GM12878 (cell line): ENCODE results near the gene DUOX2. TPM values are rescaled to one million over a fixed set of nuclear protein-coding genes. Genes with fewer than 3 reads are reported as not detected.
"Not testable (repeated sequence)": the region's sequence is repeated elsewhere in the genome, so short reads cannot be mapped to it uniquely, and the experiment has no call there.

Experiments used
- ATAC-seq: fragments of 200-7000 bp; cut with Tn5 transposase; 3 replicates; pipeline ENCODE4 v1.9.1; 2020; ENCODE audit warnings: mild to moderate bottlenecking, moderate library complexity
- BruUV-seq: library from RNA; stranded (reverse); fragments of 400-500 nt; replicated peaks from 2 replicates; lab custom pipeline; 2021; lab: Mats Ljungman, UMichigan
- CTCF ChIA-PET: fragments of 300-600 bp; sonication (Branson Sonifier 250); formaldehyde crosslinking; extraction: SDS; loops from one replicate; lab custom pipeline; 2021; ENCODE audit warnings: inconsistent platforms; lab: Yijun Ruan, JAX
- POLR2A ChIA-PET: fragments of 350-600 bp; formaldehyde crosslinking; extraction: SDS; loops from one replicate; lab custom pipeline; 2021; ENCODE audit warnings: inconsistent platforms; lab: Charles Lee
- RAD21 ChIA-PET: fragments of 300-600 bp; sonication (Branson Sonifier 250); formaldehyde crosslinking; loops from one replicate; lab custom pipeline; 2023; ENCODE audit warnings: antibody characterized with exemption; ENCODE audit not compliant: unreplicated experiment; lab: Charles Lee
- SMC1A ChIA-PET: fragments of 300-600 bp; sonication (Branson Sonifier 250); formaldehyde crosslinking; loops from one replicate; lab custom pipeline; 2023; ENCODE audit not compliant: unreplicated experiment, uncharacterized antibody; lab: Charles Lee
- DNase-seq: peaks from one replicate; pipeline ENCODE4 v3.0.0-alpha.2; 2011; ENCODE audit warnings: low read depth, low spot score
- FAIRE-seq: peaks from 3 replicates; lab custom pipeline; 2011; peaks lifted over from hg19 to GRCh38; lab: Jason Lieb, UNC
- H2AFZ ChIP-seq: 2 replicates; pipeline ENCODE4 v1.6.0; 2011; ENCODE audit warnings: low read depth, low read length, control low read depth; ENCODE audit not compliant: control insufficient read depth
- H3K27ac ChIP-seq: 2 replicates; pipeline ENCODE4 v1.5.1; 2011; ENCODE audit warnings: control low read depth; ENCODE audit not compliant: control insufficient read depth, insufficient read depth
- H3K27me3 ChIP-seq, 2 experiments: replicated peaks in 1 of 2; 2 replicates each; pipeline versions ENCODE4 v1.6.0 to v1.6.1; 2011; ENCODE audit warnings: low read length in 1 of 2; ENCODE audit not compliant: control insufficient read depth in 2 of 2, insufficient read depth in 2 of 2
- H3K36me3 ChIP-seq, 2 experiments: 2 replicates each; pipeline ENCODE4 v1.5.1; 2011; ENCODE audit warnings: low read length in 1 of 2; ENCODE audit not compliant: control insufficient read depth in 2 of 2, insufficient read depth in 2 of 2
- H3K4me1 ChIP-seq: 2 replicates; pipeline ENCODE4 v1.6.1; 2011; ENCODE audit warnings: mild to moderate bottlenecking, low read length, moderate library complexity, mixed read lengths; ENCODE audit not compliant: control insufficient read depth, insufficient read depth
- H3K4me2 ChIP-seq: 2 replicates; pipeline ENCODE4 v1.6.0; 2011; ENCODE audit warnings: control low read depth; ENCODE audit not compliant: control insufficient read depth, insufficient read depth
- H3K4me3 ChIP-seq: fragments of 200-600 bp; sonication (generic); 2 replicates; pipeline ENCODE4 v1.5.1; 2016
- H3K79me2 ChIP-seq: 2 replicates; pipeline ENCODE4 v1.6.0; 2011; ENCODE audit warnings: low read length; ENCODE audit not compliant: control insufficient read depth, insufficient read depth
- H3K9ac ChIP-seq: 2 replicates; pipeline ENCODE4 v1.8.0; 2011; ENCODE audit warnings: low read length, control low read depth, mixed read lengths; ENCODE audit not compliant: control insufficient read depth, insufficient read depth
- H3K9me3 ChIP-seq: replicated peaks from 3 replicates; pipeline ENCODE4 v1.5.1; 2011; ENCODE audit warnings: mild to moderate bottlenecking, low read length; ENCODE audit not compliant: control insufficient read depth, insufficient read depth
- H4K20me1 ChIP-seq: 2 replicates; pipeline ENCODE4 v1.6.0; 2011; ENCODE audit not compliant: control insufficient read depth, insufficient read depth
- ATF7 ChIP-seq: fragments of 450-650 bp; IDR thresholded peaks from 2 replicates; pipeline ENCODE4 v1.6.1; 2016; ENCODE audit warnings: low read depth, mild to moderate bottlenecking
- EGR1 ChIP-seq, 2 experiments: IDR thresholded peaks; 1 replicate in 1 of 2; 2 replicates in 1 of 2; pipeline ENCODE4 v1.6.1; 2011 to 2012; ENCODE audit warnings: low read depth in 2 of 2, low read length in 2 of 2, borderline replicate concordance in 1 of 2, mild to moderate bottlenecking in 1 of 2, moderate library complexity in 1 of 2
- FOXK2 ChIP-seq: fragments of 450-650 bp; IDR thresholded peaks from 2 replicates; pipeline ENCODE4 v1.6.1; 2017; ENCODE audit warnings: mild to moderate bottlenecking, moderate library complexity
- IKZF1 ChIP-seq: fragments of 450-650 bp; conservative IDR thresholded peaks from 2 replicates; pipeline ENCODE4 v1.6.1; 2017; ENCODE audit warnings: antibody characterized with exemption, mild to moderate bottlenecking
- IKZF2 ChIP-seq, 2 experiments: fragments of 450-650 bp; IDR thresholded peaks; 2 replicates each; pipeline ENCODE4 v1.6.1; 2017; ENCODE audit warnings: mild to moderate bottlenecking in 2 of 2, moderate library complexity in 2 of 2
- MTA2 ChIP-seq: fragments of 450-650 bp; IDR thresholded peaks from 2 replicates; pipeline ENCODE4 v1.6.1; 2016; ENCODE audit warnings: low read depth, mild to moderate bottlenecking, moderate library complexity
- NBN ChIP-seq: fragments of 450-650 bp; IDR thresholded peaks from 2 replicates; pipeline ENCODE4 v1.6.1; 2016
- PAX5 ChIP-seq: IDR thresholded peaks from 2 replicates; pipeline ENCODE4 v1.6.1; 2011; ENCODE audit warnings: low read depth, low read length, borderline replicate concordance
- RELB ChIP-seq: fragments of 450-650 bp; IDR thresholded peaks from 2 replicates; pipeline ENCODE4 v1.6.1; 2017; ENCODE audit warnings: low read depth, mild to moderate bottlenecking, moderate library complexity
- WGBS: methylation state at CpG from one replicate; pipeline ENCODE4 v1.1.6; 2016; ENCODE audit warnings: low lambda C conversion rate; ENCODE audit not compliant: insufficient replicate concordance, insufficient coverage; ENCODE audit errors: missing lambda C conversion rate; 5-methylcytosine and 5-hydroxymethylcytosine counted together
- in situ Hi-C: fragments of 300-500 bp; cut with MboI; formaldehyde crosslinking; loops from 9 replicates; pipeline ENCODE4 v1.14.3; 2018; ENCODE audit warnings: mixed read lengths
- intact Hi-C: fragments of 100-400 bp; cut with micrococcal nuclease; formaldehyde crosslinking; loops from one replicate; pipeline ENCODE4 v1.14.2; 2022; ENCODE audit not compliant: unreplicated experiment
- polyA plus RNA-seq, 11 experiments: library from polyadenylated mRNA; depleted of rRNA in 4 of 11; unstranded in 6 of 11; stranded (reverse) in 5 of 11; fragments of >200 nt; fragmentation: Nextera tagmentation in 4 of 11; fragmentation: Illumina TruSeq in 1 of 11; extraction: Ambion mirVana in 4 of 11; extraction: Trizol in 1 of 11; gene quantifications; 1 replicate in 1 of 11; 2 replicates in 10 of 11; pipeline versions ENCODE4 v1.2.1 to v1.2.3, GENCODE V29; 2011 to 2016; ENCODE audit warnings: inconsistent platforms in 2 of 11, missing spikeins in 2 of 11, low read depth in 1 of 11
- total RNA-seq, 4 experiments: library from RNA; depleted of rRNA in 3 of 4; stranded (reverse); fragments of >200 nt in 3 of 4; fragmentation: Illumina TruSeq in 1 of 4; extraction: Trizol in 1 of 4; gene quantifications; 2 replicates each; pipeline versions ENCODE4 v1.2.1 to v1.2.3, GENCODE V29; 2013 to 2021
- TF ChIP-seq, protein P1 (sequence below): fragments of 450-650 bp; IDR thresholded peaks from 2 replicates; pipeline ENCODE4 v1.6.1; 2016; ENCODE audit warnings: mild to moderate bottlenecking

Gene DUOX2
- total and polyA plus RNA-seq, 10 of the 15 experiments (the other 5 are each of a cell fraction or from before 2014, with no cell fraction given), result 0.05 TPM; not detected in 9

DNA sequence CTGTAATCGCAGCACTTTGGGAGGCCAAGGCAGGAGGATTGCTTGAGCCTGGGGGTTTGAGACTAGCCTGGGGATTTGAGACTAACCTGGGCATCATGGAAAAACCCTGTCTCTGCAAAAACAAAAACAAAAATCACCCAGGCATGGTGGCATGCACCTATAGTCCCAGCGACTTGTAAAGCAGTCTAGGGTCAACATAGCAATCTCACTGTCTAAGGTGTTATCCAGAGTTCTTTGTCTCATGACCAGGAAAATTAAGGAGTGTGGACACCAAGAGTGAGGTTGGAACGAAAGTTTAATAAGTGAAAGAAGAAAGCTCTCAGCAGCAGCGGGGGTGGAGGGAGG, 65.6 kb downstream of the DUOX2 start:
- DNase-seq, in situ Hi-C loops, H3K79me2 ChIP-seq, H3K36me3 ChIP-seq, H4K20me1 ChIP-seq, H3K27me3 ChIP-seq, intact Hi-C loops, H3K9ac ChIP-seq, H3K4me3 ChIP-seq, FAIRE-seq, BruUV-seq: not testable (repeated sequence)
- peak overlapping the region; percentile 47 for H2AFZ ChIP-seq
- ChIA-PET POLR2A (interaction anchor here (0.5 kb wide), 1 partner anchor 168 kb away, joined by 3 read pairs; no protein-coding TSS in a partner anchor), SMC1A (interaction anchor here (0.9 kb wide), 1 partner anchor 80 kb away, joined by 4 read pairs; no protein-coding TSS in a partner anchor)
- peak overlapping the region; percentile 60 for H3K4me2 ChIP-seq
- WGBS, result 48% methylated on average over 4 of the region's 4 CpGs
- ATAC-seq, result peak; percentile 27
- peaks cover 10% of the 10 kb centered on the region for H3K4me1 ChIP-seq
- TF ChIP-seq FOXK2, result 0 out of 2 replicates have a peak, but pooled peaks have one; percentile 24
- TF ChIP-seq RELB, result peak; percentile 56
- 0 out of 2 replicates have a peak, but pooled peaks have one; percentile 7 for TF ChIP-seq PAX5
- 0 out of 3 replicates have a peak, but pooled peaks of 1 of the 2 experiments have one; percentile 78 for TF ChIP-seq EGR1 (IDR thresholded peaks at IDR 0.05; ENCODE audit: borderline replicate concordance in 1 of 2, low read depth in 2 of 2, low read length in 2 of 2)
- TF ChIP-seq, protein P1, sequence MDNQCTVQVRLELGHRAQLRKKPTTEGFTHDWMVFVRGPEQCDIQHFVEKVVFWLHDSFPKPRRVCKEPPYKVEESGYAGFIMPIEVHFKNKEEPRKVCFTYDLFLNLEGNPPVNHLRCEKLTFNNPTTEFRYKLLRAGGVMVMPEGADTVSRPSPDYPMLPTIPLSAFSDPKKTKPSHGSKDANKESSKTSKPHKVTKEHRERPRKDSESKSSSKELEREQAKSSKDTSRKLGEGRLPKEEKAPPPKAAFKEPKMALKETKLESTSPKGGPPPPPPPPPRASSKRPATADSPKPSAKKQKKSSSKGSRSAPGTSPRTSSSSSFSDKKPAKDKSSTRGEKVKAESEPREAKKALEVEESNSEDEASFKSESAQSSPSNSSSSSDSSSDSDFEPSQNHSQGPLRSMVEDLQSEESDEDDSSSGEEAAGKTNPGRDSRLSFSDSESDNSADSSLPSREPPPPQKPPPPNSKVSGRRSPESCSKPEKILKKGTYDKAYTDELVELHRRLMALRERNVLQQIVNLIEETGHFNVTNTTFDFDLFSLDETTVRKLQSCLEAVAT, result peak; percentile 50; the same call in 1 of the 2 replicates
- peak; percentile 57 to 62; a peak in 2 of 4 replicates for TF ChIP-seq IKZF2 (IDR thresholded peaks at IDR 0.05)
- TF ChIP-seq IKZF1, result 0 out of 2 replicates have a peak, but pooled peaks have one; percentile 21
- TF ChIP-seq ATF7, result 0 out of 2 replicates have a peak, but pooled peaks have one; percentile 20
- TF ChIP-seq NBN, result peak; percentile 37; the same call in 1 of the 2 replicates
- TF ChIP-seq MTA2, result peak; percentile 44; the same call in 1 of the 2 replicates
- TF ChIP-seq, all 136 proteins: peak for 10; not testable (repeated sequence) for 126
- peak overlapping the region; percentile 69 for H3K27ac ChIP-seq
- H3K9me3 ChIP-seq, result not testable (repeated sequence)
- RAD21 ChIA-PET, result interaction anchor here (0.8 to 1.2 kb wide), 3 partner anchors 10 to 77 kb away, joined by 3 read pairs; no protein-coding TSS in a partner anchor
- CTCF ChIA-PET, result interaction anchor here (0.9 to 1.8 kb wide), 3 partner anchors 12 to 74 kb away, joined by 3 to 6 read pairs (median 6); no protein-coding TSS in a partner anchor

GRCh38 chr15:45044270-45044669, 69.7 kb downstream of the DUOX2 start:
- H3K27ac ChIP-seq, CTCF ChIA-PET, H3K4me1 ChIP-seq, FAIRE-seq, SMC1A ChIA-PET, H3K36me3 ChIP-seq, H2AFZ ChIP-seq, H3K9ac ChIP-seq, H4K20me1 ChIP-seq, DNase-seq, BruUV-seq, H3K4me3 ChIP-seq, in situ Hi-C loops, H3K79me2 ChIP-seq, ATAC-seq, RAD21 ChIA-PET, intact Hi-C loops, H3K9me3 ChIP-seq, H3K27me3 ChIP-seq, H3K4me2 ChIP-seq, POLR2A ChIA-PET: not testable (repeated sequence)
- 100% methylated on average over 1 of the region's 1 CpG for WGBS
